ENCODE data around the gene NDUFV2. TPM values are rescaled to one million over a fixed set of nuclear protein-coding genes. Genes with fewer than 3 reads are reported as not detected.
"Not testable (repeated sequence)": the region's sequence is repeated elsewhere in the genome, so short reads cannot be mapped to it uniquely, and the experiment has no call there.

Gene NDUFV2
- total RNA-seq, 1 experiment from 2014 or later = 211 TPM

- Mint-ChIP-seq H3K36me3 (ENCODE audit: insufficient read depth, unreplicated experiment) (peaks cover 6% of the 10 kb centered on the region), H3K9me3 (ENCODE audit: unreplicated experiment) (peaks cover 3% of the 10 kb centered on the region), H3K27ac (ENCODE audit: unreplicated experiment) (no peak overlapping the region), H3K4me3 (ENCODE audit: unreplicated experiment) (no peak overlapping the region), H3K4me1 (ENCODE audit: low read depth, unreplicated experiment) (peaks cover 15% of the 10 kb centered on the region), H3K27me3 (ENCODE audit: insufficient read depth, unreplicated experiment) (no peaks in the 10 kb centered on the region)
- POLR2A ChIA-PET = no interaction called here
- TF ChIP-seq, protein P1, sequence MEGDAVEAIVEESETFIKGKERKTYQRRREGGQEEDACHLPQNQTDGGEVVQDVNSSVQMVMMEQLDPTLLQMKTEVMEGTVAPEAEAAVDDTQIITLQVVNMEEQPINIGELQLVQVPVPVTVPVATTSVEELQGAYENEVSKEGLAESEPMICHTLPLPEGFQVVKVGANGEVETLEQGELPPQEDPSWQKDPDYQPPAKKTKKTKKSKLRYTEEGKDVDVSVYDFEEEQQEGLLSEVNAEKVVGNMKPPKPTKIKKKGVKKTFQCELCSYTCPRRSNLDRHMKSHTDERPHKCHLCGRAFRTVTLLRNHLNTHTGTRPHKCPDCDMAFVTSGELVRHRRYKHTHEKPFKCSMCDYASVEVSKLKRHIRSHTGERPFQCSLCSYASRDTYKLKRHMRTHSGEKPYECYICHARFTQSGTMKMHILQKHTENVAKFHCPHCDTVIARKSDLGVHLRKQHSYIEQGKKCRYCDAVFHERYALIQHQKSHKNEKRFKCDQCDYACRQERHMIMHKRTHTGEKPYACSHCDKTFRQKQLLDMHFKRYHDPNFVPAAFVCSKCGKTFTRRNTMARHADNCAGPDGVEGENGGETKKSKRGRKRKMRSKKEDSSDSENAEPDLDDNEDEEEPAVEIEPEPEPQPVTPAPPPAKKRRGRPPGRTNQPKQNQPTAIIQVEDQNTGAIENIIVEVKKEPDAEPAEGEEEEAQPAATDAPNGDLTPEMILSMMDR (IDR thresholded peaks at IDR 0.05; ENCODE audit: insufficient read depth in 1 of 2, low read depth in 1 of 2, low read length in 1 of 2, severe bottlenecking in 1 of 2, unreplicated experiment in 1 of 2) = no peak
- Histone ChIP-seq H3K27me3 (replicated peaks; ENCODE audit: control insufficient read depth, insufficient read depth, low read length) (no peaks in the 10 kb centered on the region), H3K36me3 (ENCODE audit: control insufficient read depth, insufficient read depth, low read length) (no peaks in the 10 kb centered on the region), H3K9me3 (peaks cover under 1% of the 10 kb centered on the region; the same call in 1 of the 2 replicates), H3K4me3 (ENCODE audit: low read depth, low read length) (no peak overlapping the region), H3K4me1 (peaks cover 6% of the 10 kb centered on the region; the same call in 1 of the 2 replicates)
- CTCF ChIA-PET = no interaction called here
- no TSS peak for BruUV-seq (replicated peaks)
- DNase-seq = no peak
- intact Hi-C loops (cut with micrococcal nuclease; ENCODE audit: unreplicated experiment) = no loop called here
Measured at GRCh38 chr18:9157806-9158205, 55.3 kb downstream of the NDUFV2 start.

DNA sequence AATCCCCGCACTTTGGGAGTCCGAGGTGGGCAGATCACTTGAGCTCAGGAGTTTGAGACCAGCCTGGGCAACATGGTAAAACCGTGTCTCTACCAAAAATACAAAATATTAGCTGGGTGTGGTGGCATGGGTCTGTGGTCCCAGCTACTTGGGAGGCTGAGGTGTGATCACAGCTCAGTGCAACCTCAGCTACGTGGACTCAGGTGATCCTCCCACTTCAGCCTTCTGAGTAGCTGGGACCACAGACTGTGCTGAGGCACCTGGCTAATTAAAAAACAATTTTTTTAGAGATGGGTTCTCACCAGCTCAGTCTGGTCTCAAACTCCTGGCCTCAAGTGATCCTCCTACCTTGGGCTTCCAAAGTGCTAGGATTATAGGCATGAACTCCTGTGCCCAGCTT lies 57.5 kb downstream of the NDUFV2 start:
- CTCF ChIA-PET = no interaction called here

DNA sequence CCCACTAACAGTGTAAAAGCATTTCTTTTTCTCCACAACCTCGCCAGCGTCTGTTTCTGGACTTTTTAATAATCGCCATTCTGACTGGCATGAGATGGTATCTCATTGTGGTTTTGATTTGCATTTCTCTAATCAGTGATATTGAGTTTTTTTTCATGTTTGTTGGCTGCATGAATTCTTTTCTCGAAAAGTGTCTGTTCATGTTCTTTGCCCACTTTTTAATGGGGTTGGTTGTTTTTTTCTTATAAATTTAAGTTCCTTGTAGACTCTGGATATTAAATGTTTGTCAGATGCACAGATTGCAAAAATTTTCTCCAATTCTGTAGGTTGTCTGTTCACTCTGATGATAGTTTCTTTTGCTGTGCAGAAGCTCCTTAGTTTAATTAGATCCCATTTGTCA lies 60.2 kb downstream of the NDUFV2 start:
- H3K27me3 Mint-ChIP-seq (ENCODE audit: insufficient read depth, unreplicated experiment); H3K27ac Mint-ChIP-seq (ENCODE audit: unreplicated experiment); H3K27me3 ChIP-seq (replicated peaks; ENCODE audit: control insufficient read depth, insufficient read depth, low read length); H3K9me3 ChIP-seq; DNase-seq; H3K4me3 Mint-ChIP-seq (ENCODE audit: unreplicated experiment); intact Hi-C loops (cut with micrococcal nuclease; ENCODE audit: unreplicated experiment); POLR2A ChIA-PET; CTCF ChIA-PET; H3K4me1 ChIP-seq; H3K36me3 ChIP-seq (ENCODE audit: control insufficient read depth, insufficient read depth, low read length); H3K36me3 Mint-ChIP-seq (ENCODE audit: insufficient read depth, unreplicated experiment); H3K4me3 ChIP-seq (ENCODE audit: low read depth, low read length); BruUV-seq (replicated peaks): not testable (repeated sequence)
- H3K9me3 Mint-ChIP-seq (ENCODE audit: unreplicated experiment) = peaks cover 29% of the 10 kb centered on the region
- H3K4me1 Mint-ChIP-seq (ENCODE audit: low read depth, unreplicated experiment) = peaks cover 13% of the 10 kb centered on the region

More for the DNA sequence above, 57.5 kb downstream of the NDUFV2 start:
- no peak overlapping the region for H3K27ac Mint-ChIP-seq (ENCODE audit: unreplicated experiment)
- no TSS peak for BruUV-seq (replicated peaks)
- H3K36me3 Mint-ChIP-seq (ENCODE audit: insufficient read depth, unreplicated experiment) = peaks cover 6% of the 10 kb centered on the region
- no peaks in the 10 kb centered on the region for H3K27me3 Mint-ChIP-seq (ENCODE audit: insufficient read depth, unreplicated experiment)
- no peak for DNase-seq
- intact Hi-C loops (cut with micrococcal nuclease; ENCODE audit: unreplicated experiment) = no loop called here
- H3K4me1 Mint-ChIP-seq (ENCODE audit: low read depth, unreplicated experiment) = peaks cover 15% of the 10 kb centered on the region
- Histone ChIP-seq H3K36me3 (ENCODE audit: control insufficient read depth, insufficient read depth, low read length) (no peaks in the 10 kb centered on the region), H3K27me3 (replicated peaks; ENCODE audit: control insufficient read depth, insufficient read depth, low read length) (no peaks in the 10 kb centered on the region), H3K4me3 (ENCODE audit: low read depth, low read length) (no peak overlapping the region), H3K9me3 (peaks cover 6% of the 10 kb centered on the region; the same call in 1 of the 2 replicates), H3K4me1 (peaks cover 6% of the 10 kb centered on the region; the same call in 1 of the 2 replicates)
- H3K9me3 Mint-ChIP-seq (ENCODE audit: unreplicated experiment) = peaks cover 26% of the 10 kb centered on the region
- no peak overlapping the region for H3K4me3 Mint-ChIP-seq (ENCODE audit: unreplicated experiment)
- POLR2A ChIA-PET = interaction anchor here (0.5 kb wide), 1 partner anchor 50 kb away, joined by 3 read pairs; no protein-coding TSS in a partner anchor
- TF ChIP-seq, protein P1 (IDR thresholded peaks at IDR 0.05; ENCODE audit: insufficient read depth in 1 of 2, low read depth in 1 of 2, low read length in 1 of 2, severe bottlenecking in 1 of 2, unreplicated experiment in 1 of 2) = no peak

DNA sequence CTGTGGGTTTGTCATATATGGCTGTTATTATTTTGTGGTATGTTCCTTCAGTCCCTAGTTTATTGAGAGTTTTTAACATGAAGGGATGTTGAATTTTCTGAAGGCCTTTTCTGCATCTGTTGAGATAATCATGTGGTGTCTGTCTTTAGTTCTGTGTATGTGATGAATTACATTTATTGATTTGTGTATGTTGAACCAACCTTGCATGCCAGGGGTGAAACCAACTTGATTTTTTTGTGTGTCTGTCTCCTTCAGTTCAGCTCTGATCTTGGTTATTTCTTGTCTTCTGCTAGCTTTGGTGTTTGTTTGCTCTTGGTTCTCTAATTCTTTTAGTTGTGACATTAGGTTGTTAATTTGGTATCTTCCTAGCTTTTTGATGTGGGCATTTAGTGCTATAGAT lies 61.6 kb downstream of the NDUFV2 start:
- H3K36me3 Mint-ChIP-seq (ENCODE audit: insufficient read depth, unreplicated experiment); DNase-seq; CTCF ChIA-PET; H3K36me3 ChIP-seq (ENCODE audit: control insufficient read depth, insufficient read depth, low read length); intact Hi-C loops (cut with micrococcal nuclease; ENCODE audit: unreplicated experiment); H3K4me3 ChIP-seq (ENCODE audit: low read depth, low read length); H3K27ac Mint-ChIP-seq (ENCODE audit: unreplicated experiment); BruUV-seq (replicated peaks); POLR2A ChIA-PET; H3K27me3 Mint-ChIP-seq (ENCODE audit: insufficient read depth, unreplicated experiment); H3K27me3 ChIP-seq (replicated peaks; ENCODE audit: control insufficient read depth, insufficient read depth, low read length); H3K9me3 ChIP-seq; H3K4me3 Mint-ChIP-seq (ENCODE audit: unreplicated experiment); H3K4me1 Mint-ChIP-seq (ENCODE audit: low read depth, unreplicated experiment); H3K4me1 ChIP-seq: not testable (repeated sequence)
- peaks cover 38% of the 10 kb centered on the region for H3K9me3 Mint-ChIP-seq (ENCODE audit: unreplicated experiment)

- H3K27ac Mint-ChIP-seq (ENCODE audit: unreplicated experiment); H3K27me3 Mint-ChIP-seq (ENCODE audit: insufficient read depth, unreplicated experiment); H3K36me3 Mint-ChIP-seq (ENCODE audit: insufficient read depth, unreplicated experiment); H3K27me3 ChIP-seq (replicated peaks; ENCODE audit: control insufficient read depth, insufficient read depth, low read length); intact Hi-C loops (cut with micrococcal nuclease; ENCODE audit: unreplicated experiment); H3K36me3 ChIP-seq (ENCODE audit: control insufficient read depth, insufficient read depth, low read length); H3K9me3 ChIP-seq; BruUV-seq (replicated peaks); POLR2A ChIA-PET; H3K4me1 ChIP-seq; H3K4me3 ChIP-seq (ENCODE audit: low read depth, low read length); H3K4me1 Mint-ChIP-seq (ENCODE audit: low read depth, unreplicated experiment); H3K4me3 Mint-ChIP-seq (ENCODE audit: unreplicated experiment); CTCF ChIA-PET; DNase-seq: not testable (repeated sequence)
- peaks cover 38% of the 10 kb centered on the region for H3K9me3 Mint-ChIP-seq (ENCODE audit: unreplicated experiment)
Measured at GRCh38 chr18:9165883-9166282, 63.4 kb downstream of the NDUFV2 start.

GRCh38 chr18:9169515-9169914 lies 67.0 kb downstream of the NDUFV2 start:
- H3K9me3 ChIP-seq; H3K4me1 ChIP-seq; CTCF ChIA-PET; BruUV-seq (replicated peaks); H3K27me3 Mint-ChIP-seq (ENCODE audit: insufficient read depth, unreplicated experiment); H3K27me3 ChIP-seq (replicated peaks; ENCODE audit: control insufficient read depth, insufficient read depth, low read length); H3K4me1 Mint-ChIP-seq (ENCODE audit: low read depth, unreplicated experiment); H3K4me3 Mint-ChIP-seq (ENCODE audit: unreplicated experiment); H3K36me3 ChIP-seq (ENCODE audit: control insufficient read depth, insufficient read depth, low read length); H3K27ac Mint-ChIP-seq (ENCODE audit: unreplicated experiment); H3K4me3 ChIP-seq (ENCODE audit: low read depth, low read length); DNase-seq; H3K36me3 Mint-ChIP-seq (ENCODE audit: insufficient read depth, unreplicated experiment); intact Hi-C loops (cut with micrococcal nuclease; ENCODE audit: unreplicated experiment); POLR2A ChIA-PET: not testable (repeated sequence)
- H3K9me3 Mint-ChIP-seq (ENCODE audit: unreplicated experiment) = peaks cover 18% of the 10 kb centered on the region
